PC-3 (cell line): ENCODE data around the gene UNC93A. TPM values are rescaled to one million over a fixed set of nuclear protein-coding genes. Genes with fewer than 3 reads are reported as not detected.

Source experiments
- ATAC-seq: fragments of 200-7000 bp; cut with Tn5 transposase; 2 replicates; pipeline ENCODE4 v1.9.1; 2020; ENCODE audit warnings: mild to moderate bottlenecking, moderate library complexity
- BruUV-seq: library from RNA; stranded (reverse); fragments of 400-500 nt; replicated peaks from 2 replicates; lab custom pipeline; 2021; lab: Mats Ljungman, UMichigan
- CTCF ChIA-PET: fragments of 300-600 bp; sonication (Branson Sonifier 250); formaldehyde crosslinking; loops from one replicate; lab custom pipeline; 2022; ENCODE audit warnings: antibody characterized with exemption; lab: Charles Lee
- POLR2A ChIA-PET: fragments of 300-600 bp; sonication (Branson Sonifier 250); formaldehyde crosslinking; loops from one replicate; lab custom pipeline; 2022; ENCODE audit warnings: antibody characterized with exemption; ENCODE audit not compliant: unreplicated experiment; lab: Charles Lee
- DNase-seq: peaks from one replicate; pipeline ENCODE4 v3.0.0-alpha.2; 2015
- H2AFZ ChIP-seq: fragments of 300-600 bp; sonication (generic); 2 replicates; pipeline ENCODE4 v1.6.0; 2016; ENCODE audit warnings: antibody characterized with exemption, low read length
- H3F3A ChIP-seq: fragments of 300-600 bp; sonication (generic); one replicate; pipeline ENCODE4 v1.6.0; 2017; ENCODE audit warnings: antibody characterized with exemption, low read length, control low read depth, mild to moderate bottlenecking; ENCODE audit not compliant: unreplicated experiment
- H3K27ac ChIP-seq: fragments of 300-600 bp; sonication (generic); 2 replicates; pipeline ENCODE4 v1.5.1; 2016; ENCODE audit warnings: mild to moderate bottlenecking, low read length
- H3K27me3 ChIP-seq: fragments of 300-600 bp; sonication (generic); 2 replicates; pipeline ENCODE4 v1.6.1; 2016; ENCODE audit warnings: low read length, mixed read lengths
- H3K36me3 ChIP-seq: fragments of 300-600 bp; sonication (generic); 2 replicates; pipeline ENCODE4 v1.6.1; 2016; ENCODE audit warnings: low read depth, mixed run types, low read length, mixed read lengths
- H3K4me1 ChIP-seq: fragments of 300-600 bp; sonication (generic); 2 replicates; pipeline ENCODE4 v1.5.1; 2016; ENCODE audit warnings: low read length; ENCODE audit not compliant: insufficient read depth
- H3K4me2 ChIP-seq: fragments of 300-600 bp; sonication (generic); 2 replicates; pipeline ENCODE4 v1.6.0; 2016; ENCODE audit warnings: low read length
- H3K4me3 ChIP-seq: fragments of 300-600 bp; sonication (generic); 2 replicates; pipeline ENCODE4 v1.5.1; 2016; ENCODE audit warnings: mild to moderate bottlenecking, low read length, mixed read lengths
- H3K79me2 ChIP-seq: fragments of 300-600 bp; sonication (generic); 2 replicates; pipeline ENCODE4 v1.6.1; 2017; ENCODE audit warnings: low read length, mixed read lengths
- H3K9ac ChIP-seq: fragments of 300-600 bp; sonication (generic); 2 replicates; pipeline ENCODE4 v1.6.0; 2016; ENCODE audit warnings: mild to moderate bottlenecking, low read length
- H3K9me2 ChIP-seq: fragments of 300-600 bp; sonication (generic); replicated peaks from 2 replicates; pipeline ENCODE4 v1.6.1; 2016; ENCODE audit warnings: mixed run types, low read length, mixed read lengths
- H3K9me3 ChIP-seq: fragments of 300-600 bp; sonication (generic); 2 replicates; pipeline ENCODE4 v1.6.1; 2016; ENCODE audit warnings: low read length, mixed read lengths
- H4K20me1 ChIP-seq: fragments of 300-600 bp; sonication (generic); 2 replicates; pipeline ENCODE4 v1.6.1; 2016; ENCODE audit warnings: low read length, mixed read lengths
- CTCF ChIP-seq: fragments of 300-600 bp; sonication (generic); conservative IDR thresholded peaks from 2 replicates; pipeline ENCODE4 v1.5.1; 2017; ENCODE audit warnings: antibody characterized with exemption, low read depth, mild to moderate bottlenecking, low read length
- EZH2 ChIP-seq: fragments of 300-600 bp; sonication (generic); IDR thresholded peaks from one replicate; pipeline ENCODE4 v1.6.1; 2017; ENCODE audit warnings: antibody characterized with exemption, mild to moderate bottlenecking, low read length; ENCODE audit not compliant: unreplicated experiment
- EZH2phosphoT487 ChIP-seq: fragments of 300-600 bp; sonication (generic); IDR thresholded peaks from 2 replicates; pipeline ENCODE4 v1.6.1; 2018; ENCODE audit warnings: mild to moderate bottlenecking, antibody characterized with exemption, low read length, borderline replicate concordance
- intact Hi-C: fragments of 100-400 bp; cut with micrococcal nuclease; formaldehyde crosslinking; loops from 2 replicates; pipeline ENCODE4 v1.9.0; 2023
- total RNA-seq: library from RNA; depleted of rRNA; stranded (reverse); fragments of >200 nt; gene quantifications from 2 replicates; pipeline ENCODE4 v1.2.3, GENCODE V29; 2014

Gene UNC93A
- total RNA-seq, 1 experiment from 2014 or later, result not detected

DNA sequence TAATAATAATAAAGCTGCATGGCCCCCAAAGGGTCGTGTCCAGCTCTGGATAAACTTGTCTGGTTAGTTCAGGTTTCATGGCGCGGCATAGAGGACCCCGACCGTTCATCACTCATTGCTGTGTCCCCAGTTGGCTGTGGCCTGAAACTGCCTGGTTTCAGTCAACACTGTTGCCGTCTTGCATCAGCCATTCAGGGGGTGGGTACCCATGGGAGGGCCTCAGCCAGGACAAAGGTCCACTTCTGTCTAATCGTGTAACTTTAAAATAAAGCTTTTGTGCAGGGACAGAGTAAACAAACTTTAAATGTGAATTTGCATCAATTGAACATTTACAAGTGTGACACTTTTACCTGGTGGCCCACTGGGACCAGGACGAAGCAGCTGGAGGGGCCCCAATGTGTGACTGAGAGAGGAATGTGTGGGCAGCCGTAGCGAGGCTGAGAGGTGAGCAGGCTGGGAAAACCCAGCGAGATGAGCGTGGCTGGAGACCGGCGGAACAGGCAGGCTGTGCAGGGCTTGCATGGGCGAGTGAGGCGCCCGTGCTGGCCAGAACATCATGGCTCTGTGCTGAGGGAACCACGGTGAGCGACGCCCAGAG is 22.3 kb upstream of the UNC93A start:
- DNase-seq (no peak), ATAC-seq (no peak)
- no TSS peak for BruUV-seq
- Histone ChIP-seq H3K4me2 (no peak overlapping the region), H3K9me2 (no peaks in the 10 kb centered on the region), H3K9me3 (no peaks in the 10 kb centered on the region), H3K79me2 (no peaks in the 10 kb centered on the region), H3F3A (no peaks in the 10 kb centered on the region), H3K36me3 (no peaks in the 10 kb centered on the region), H3K9ac (no peak overlapping the region), H3K27ac (no peak overlapping the region), H3K4me3 (no peak overlapping the region), H2AFZ (no peak overlapping the region), H3K4me1 (no peaks in the 10 kb centered on the region), H3K27me3 (peaks cover 10% of the 10 kb centered on the region; the same call in 1 of the 2 replicates), H4K20me1 (no peaks in the 10 kb centered on the region)
- ChIA-PET CTCF (no interaction called here), POLR2A (no interaction called here)
- intact Hi-C loops, result no loop called here
- TF ChIP-seq CTCF, result no peak
- no peak for TF ChIP-seq EZH2
- no peak for TF ChIP-seq EZH2phosphoT487

DNA sequence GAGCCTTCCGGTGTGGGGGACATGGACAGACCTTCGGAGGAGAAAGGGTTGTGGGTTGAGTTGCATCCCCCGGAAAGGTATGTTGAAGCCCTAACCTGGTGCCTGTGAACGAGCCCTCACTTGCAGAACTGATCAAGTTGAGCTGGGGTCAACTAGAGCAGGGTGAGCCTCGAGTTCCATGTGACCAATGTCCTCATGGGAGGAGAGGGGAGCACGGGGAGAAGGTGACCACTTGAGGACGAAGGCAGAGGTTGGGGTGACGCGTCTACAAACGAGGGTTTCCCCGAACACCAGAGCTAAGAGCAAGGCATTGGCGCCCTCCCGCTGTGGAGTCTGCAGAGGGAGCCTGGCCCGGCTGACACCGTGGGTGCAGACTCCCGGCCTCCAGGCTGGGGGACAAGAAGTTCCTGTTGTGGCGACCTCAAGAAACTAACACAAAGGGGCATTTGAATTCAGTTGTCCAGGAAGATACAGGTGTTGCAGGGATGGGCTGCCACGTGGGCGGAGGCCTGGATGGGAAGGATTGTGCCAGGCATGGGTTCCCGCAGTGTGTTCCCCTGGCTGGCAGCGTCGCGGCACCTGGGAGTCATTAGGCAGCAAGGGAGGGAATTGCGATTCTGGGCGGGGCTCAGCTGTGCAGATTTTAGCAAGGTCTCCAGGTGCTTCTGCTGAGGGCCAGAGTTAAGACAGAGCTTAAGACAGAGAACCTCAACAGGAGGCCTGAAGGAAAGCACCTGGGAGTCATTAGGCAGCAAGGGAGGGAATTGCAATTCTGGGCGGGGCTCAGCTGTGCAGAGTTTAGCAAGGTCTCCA is 20.4 kb upstream of the UNC93A start:
- ChIA-PET CTCF (no interaction called here), POLR2A (no interaction called here)
- no peak overlapping the region for H2AFZ ChIP-seq
- TF ChIP-seq EZH2, result no peak
- H3K27ac ChIP-seq, result no peak overlapping the region
- H3K79me2 ChIP-seq, result no peaks in the 10 kb centered on the region
- no peak overlapping the region for H3K9ac ChIP-seq
- ATAC-seq (no peak), DNase-seq (no peak)
- H3K4me3 ChIP-seq, result no peak overlapping the region
- no peaks in the 10 kb centered on the region for H3K9me3 ChIP-seq
- H3K9me2 ChIP-seq, result no peaks in the 10 kb centered on the region
- H3F3A ChIP-seq, result no peaks in the 10 kb centered on the region
- no TSS peak for BruUV-seq
- no peaks in the 10 kb centered on the region for H4K20me1 ChIP-seq
- H3K4me1 ChIP-seq, result no peaks in the 10 kb centered on the region
- H3K27me3 ChIP-seq, result peaks cover 10% of the 10 kb centered on the region; the same call in 1 of the 2 replicates
- intact Hi-C loops, result no loop called here
- H3K36me3 ChIP-seq, result no peaks in the 10 kb centered on the region
- no peak overlapping the region for H3K4me2 ChIP-seq

DNA sequence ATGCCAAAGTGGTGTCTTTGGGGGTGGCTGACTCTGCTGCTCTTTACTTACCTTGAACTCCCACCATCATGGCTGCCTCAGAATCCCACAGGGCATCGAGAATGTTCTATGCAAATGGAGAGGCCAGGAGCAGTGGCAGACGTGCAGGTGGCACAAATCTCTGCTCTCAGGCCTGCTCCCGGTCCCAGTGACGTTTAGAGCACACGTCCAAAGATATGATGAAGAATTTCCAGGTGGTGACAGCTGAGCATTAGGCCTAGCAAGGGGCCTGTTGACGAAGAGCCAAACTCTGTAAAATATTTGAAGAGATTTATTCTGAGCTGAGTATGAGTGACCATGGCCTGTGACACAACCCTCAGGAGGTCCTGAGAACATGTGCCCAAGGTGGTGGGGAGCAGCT is 19.0 kb upstream of the UNC93A start:
- H4K20me1 ChIP-seq, result no peaks in the 10 kb centered on the region
- DNase-seq, result no peak
- H2AFZ ChIP-seq, result no peak overlapping the region
- TF ChIP-seq CTCF, result no peak
- no peak for TF ChIP-seq EZH2
- TF ChIP-seq EZH2phosphoT487, result no peak
- intact Hi-C loops, result no loop called here
- no peak overlapping the region for H3K9ac ChIP-seq
- H3K27ac ChIP-seq, result no peak overlapping the region
- H3K27me3 ChIP-seq, result peaks cover 6% of the 10 kb centered on the region; the same call in 1 of the 2 replicates
- H3K9me2 ChIP-seq, result no peaks in the 10 kb centered on the region
- no peak for ATAC-seq
- no peaks in the 10 kb centered on the region for H3K4me1 ChIP-seq
- ChIA-PET POLR2A (no interaction called here), CTCF (no interaction called here)
- H3K36me3 ChIP-seq, result no peaks in the 10 kb centered on the region
- BruUV-seq, result no TSS peak
- H3K79me2 ChIP-seq, result no peaks in the 10 kb centered on the region
- H3F3A ChIP-seq, result no peaks in the 10 kb centered on the region
- H3K9me3 ChIP-seq, result no peaks in the 10 kb centered on the region
- no peak overlapping the region for H3K4me2 ChIP-seq
- no peak overlapping the region for H3K4me3 ChIP-seq
